HG03196 (cell line): Measurements from ENCODE around the gene ZNF431.
"Not testable (repeated sequence)": the region's sequence is repeated elsewhere in the genome, so short reads cannot be mapped to it uniquely, and the experiment has no call there.

Experiments
- ATAC-seq: cut with Tn5 transposase; IDR thresholded peaks from one replicate; pipeline ENCODE4 v1.9.1; 2021; ENCODE audit not compliant: unreplicated experiment

ZNF431 gene

DNA sequence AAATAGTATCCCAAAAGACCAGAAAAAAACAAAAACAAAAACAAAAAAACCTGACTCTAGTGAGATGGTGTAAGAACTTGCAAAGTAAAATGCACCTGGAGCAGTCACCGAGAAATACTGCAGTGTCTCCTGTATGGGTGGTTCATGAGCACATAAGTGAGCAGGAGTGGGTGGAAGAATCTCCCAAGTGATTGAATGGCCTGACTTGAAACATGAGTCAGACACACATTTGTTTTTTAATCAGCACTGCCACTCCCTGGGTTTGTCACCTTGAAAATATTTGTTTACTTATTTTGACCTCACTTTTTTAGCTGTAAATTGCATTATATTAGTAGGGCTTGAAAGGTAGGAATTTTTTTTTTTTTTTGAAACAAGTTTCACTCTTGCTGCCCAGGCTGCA is 2.0 kb downstream of the ZNF431 start:
- ATAC-seq, result no peak

- no peak for ATAC-seq
Observed at GRCh38 chr19:21147540-21147939, 5.7 kb downstream of the ZNF431 start.

GRCh38 chr19:21148681-21149080 is 6.8 kb downstream of the ZNF431 start:
- no peak for ATAC-seq

DNA sequence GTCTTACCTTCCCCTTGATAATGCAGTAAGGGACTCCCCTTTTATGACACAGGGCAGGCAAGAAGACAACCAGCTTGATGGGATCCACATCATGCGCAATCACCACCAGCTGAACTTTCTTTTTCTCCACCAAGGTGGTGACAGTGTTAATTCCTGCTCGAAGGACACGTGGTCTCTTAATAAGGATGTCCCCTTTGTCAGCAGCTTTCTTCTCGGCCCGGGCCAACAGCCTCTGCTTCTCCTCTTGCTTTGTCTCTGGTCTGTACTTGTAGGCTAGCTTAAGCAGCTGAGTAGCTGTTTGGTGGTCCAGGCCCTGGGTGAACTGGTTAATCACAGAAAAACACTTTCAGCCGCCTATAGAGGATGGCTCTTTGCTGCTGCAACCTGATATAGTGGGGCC is 8.0 kb downstream of the ZNF431 start:
- ATAC-seq, result no peak

DNA sequence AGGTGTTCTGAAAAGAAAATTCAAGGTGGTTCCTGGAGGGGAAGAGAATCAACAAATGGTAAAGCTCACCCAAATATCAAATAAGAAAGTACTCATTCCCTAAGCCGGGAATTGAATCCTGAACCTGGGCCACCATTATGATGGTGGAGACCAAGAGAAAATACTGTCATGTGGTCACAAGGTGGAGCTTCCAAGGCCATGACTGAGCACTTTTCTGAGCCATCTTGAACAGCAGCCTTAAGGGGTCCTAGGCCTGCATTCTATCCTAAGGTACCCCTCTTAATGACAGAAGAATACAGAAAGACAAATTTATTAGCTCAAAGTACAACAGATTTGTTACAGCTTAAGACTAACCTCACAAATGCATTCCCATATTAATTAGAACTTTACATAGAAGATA is 9.6 kb downstream of the ZNF431 start:
- no peak for ATAC-seq

- no peak for ATAC-seq
Observed at GRCh38 chr19:21158523-21159135, 16.8 kb downstream of the ZNF431 start.

DNA sequence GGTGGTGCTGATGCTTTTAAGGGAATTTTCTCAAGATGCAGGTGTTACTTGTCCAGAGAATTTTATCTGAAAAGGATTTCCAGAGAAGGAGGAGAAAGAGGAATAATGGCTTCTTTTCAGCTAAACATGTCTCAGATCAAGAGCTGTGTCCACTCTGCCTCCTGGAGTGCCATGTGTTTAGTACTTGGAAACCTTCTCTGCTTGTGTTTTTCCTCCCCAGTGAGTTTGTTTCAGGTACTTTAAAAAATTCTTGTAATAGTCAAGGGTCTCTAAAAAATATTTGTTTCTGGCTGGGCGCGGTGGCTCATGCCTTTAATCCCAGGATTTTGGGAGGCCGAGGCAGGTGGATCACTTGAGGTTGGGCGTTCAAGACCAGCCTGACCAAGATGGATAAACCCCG is 22.7 kb downstream of the ZNF431 start:
- no peak for ATAC-seq

GRCh38 chr19:21166436-21166835 is 24.6 kb downstream of the ZNF431 start:
- ATAC-seq, result no peak

- no peak for ATAC-seq
Observed at GRCh38 chr19:21197590-21198295, 55.9 kb downstream of the ZNF431 start.

DNA sequence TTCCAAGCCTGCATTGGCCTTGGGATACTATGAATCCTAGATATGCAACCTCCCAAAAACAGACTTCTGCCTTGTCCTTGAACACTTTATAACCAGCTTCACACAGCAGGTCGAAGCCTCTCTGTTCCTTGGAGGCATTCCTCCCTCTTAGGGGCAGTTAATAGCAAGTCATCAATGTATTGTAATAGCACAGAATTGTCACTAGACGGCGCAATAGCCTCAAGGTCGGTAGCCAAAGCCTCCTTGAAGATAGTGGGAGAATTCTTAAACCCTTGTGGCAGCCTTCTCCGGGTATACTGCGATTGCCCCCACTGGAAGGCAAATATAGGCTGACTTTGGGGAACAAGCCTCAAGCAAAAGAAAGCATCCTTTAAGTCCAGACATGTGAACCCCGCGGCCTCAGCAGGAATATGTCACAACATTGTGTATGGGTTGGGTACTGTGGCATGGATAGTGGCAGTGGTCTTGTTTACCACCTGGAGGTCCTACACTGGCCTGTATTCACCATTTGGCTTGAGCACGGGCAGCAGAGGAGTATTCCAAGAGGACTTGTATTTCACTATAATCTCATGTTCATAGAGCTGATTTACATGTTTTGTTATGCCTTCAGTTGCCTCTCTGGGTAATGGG is 61.1 kb downstream of the ZNF431 start:
- no peak for ATAC-seq

DNA sequence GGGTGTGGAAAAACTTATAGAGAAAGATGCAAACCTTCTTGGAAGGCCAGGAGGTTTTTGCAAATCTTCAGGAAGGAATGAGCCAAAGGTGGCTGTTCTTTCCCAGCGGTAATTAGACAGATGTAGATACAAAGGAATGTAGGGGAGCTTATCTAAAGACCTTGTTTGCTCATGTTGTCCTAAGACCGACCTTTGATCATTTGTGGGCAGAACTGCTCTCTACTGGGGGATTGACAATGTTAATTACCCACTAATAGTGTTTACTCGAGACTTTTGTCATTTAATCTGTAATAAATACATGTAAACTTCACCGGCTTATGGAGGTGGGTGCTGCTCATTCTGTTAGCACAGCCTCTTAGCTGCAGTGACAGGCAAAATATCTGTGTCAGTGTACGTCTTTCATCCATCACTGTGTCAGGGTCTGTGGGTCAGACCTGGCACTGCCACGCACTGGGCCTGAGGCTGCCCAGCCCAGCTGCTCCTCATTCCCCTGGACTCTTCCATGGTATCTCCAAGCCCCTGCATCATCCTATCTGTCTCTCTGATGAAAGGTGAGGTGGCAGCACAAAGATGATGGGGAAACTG is 68.3 kb downstream of the ZNF431 start:
- no peak for ATAC-seq

GRCh38 chr19:21221693-21222092 is 79.9 kb downstream of the ZNF431 start:
- ATAC-seq, result no peak

GRCh38 chr19:21229938-21230337 is 88.1 kb downstream of the ZNF431 start:
- ATAC-seq, result not testable (repeated sequence)

- ATAC-seq, result no peak
Observed at GRCh38 chr19:21233691-21234090, 91.9 kb downstream of the ZNF431 start.

DNA sequence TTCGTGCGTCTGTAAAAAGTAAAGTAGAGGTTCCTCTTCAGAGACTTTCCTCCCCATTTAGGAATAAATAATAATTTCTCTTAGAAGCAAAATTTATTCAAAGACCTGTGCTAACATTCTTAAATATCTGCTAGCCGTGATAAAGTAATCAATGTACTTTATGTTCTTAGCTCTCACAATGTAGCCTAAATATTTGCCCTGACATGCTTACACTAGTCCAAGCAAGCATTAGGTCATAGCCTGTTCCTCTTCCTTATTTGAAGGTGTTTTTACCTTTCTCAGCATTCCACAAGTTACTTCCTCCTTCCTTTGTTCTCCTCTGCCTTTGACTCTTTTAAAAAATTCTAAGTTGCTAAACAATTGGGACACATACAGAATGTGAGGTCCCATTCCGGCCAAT is 94.9 kb downstream of the ZNF431 start:
- not testable (repeated sequence) for ATAC-seq

DNA sequence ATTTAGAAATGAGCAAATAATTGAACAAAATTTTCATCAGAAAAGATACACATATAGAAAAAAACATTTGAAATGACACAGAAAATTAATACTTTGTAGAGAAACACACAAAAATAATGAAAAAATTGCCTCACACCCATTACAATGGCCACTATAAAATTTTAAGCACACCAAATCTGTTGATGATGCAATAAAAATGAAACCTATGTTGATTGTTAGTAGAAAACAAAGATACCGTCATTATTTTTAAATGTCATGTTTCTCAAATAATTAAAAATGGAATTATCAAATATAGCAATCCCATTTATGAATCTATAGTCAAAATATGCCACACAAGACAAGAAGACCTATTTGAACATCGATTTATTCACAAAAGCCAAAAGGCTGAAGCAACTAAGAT is 96.8 kb downstream of the ZNF431 start:
- no peak for ATAC-seq
